Upper lobe of left lung (tissue), 6 donors: ENCODE results near the gene IP6K1. TPM values are rescaled to one million over a fixed set of nuclear protein-coding genes. Genes with fewer than 3 reads are reported as not detected.
A peak's percentile ranks its signal among the peaks of the same experiment; 100 is the strongest.

Experiments used
- ATAC-seq, 2 donors: fragments of 200-7000 bp; cut with Tn5 transposase; one replicate each; pipeline ENCODE4 v1.9.1; 2022; ENCODE audit warnings: mild to moderate bottlenecking in 2 of 2, moderate library complexity in 2 of 2; ENCODE audit not compliant: low FRiP score in 2 of 2
- DNase-seq, 2 donors: peaks; one replicate each; pipeline ENCODE4 v3.0.0-alpha.2; 2019 to 2020
- H3K27ac ChIP-seq, 4 donors: fragments of 200-600 bp; sonication (generic); one replicate each; pipeline ENCODE4 v1.5.1; 2016 to 2019
- H3K27me3 ChIP-seq, 4 donors: fragments of 200-600 bp; sonication (generic); one replicate each; pipeline ENCODE4 v1.5.1; 2017 to 2019
- H3K36me3 ChIP-seq, 4 donors: fragments of 200-600 bp; sonication (generic); one replicate each; pipeline ENCODE4 v1.5.1; 2016 to 2019
- H3K4me1 ChIP-seq, 4 donors: fragments of 200-600 bp; sonication (generic); one replicate each; pipeline ENCODE4 v1.5.1; 2018 to 2019
- H3K4me3 ChIP-seq, 4 donors: fragments of 200-600 bp; sonication (generic); one replicate each; pipeline ENCODE4 v1.5.1; 2017 to 2019; ENCODE audit warnings: mild to moderate bottlenecking in 2 of 4, moderate library complexity in 1 of 4
- H3K9me3 ChIP-seq, 4 donors: fragments of 200-600 bp; sonication (generic); one replicate each; pipeline ENCODE4 v1.5.1; 2018 to 2019
- EP300 ChIP-seq, 4 donors: sonication (generic); formaldehyde crosslinking; IDR thresholded peaks; one replicate each; pipeline ENCODE4 v1.5.1; 2017; ENCODE audit warnings: antibody characterized with exemption in 4 of 4, control low read depth in 2 of 4
- POLR2A ChIP-seq, 4 donors: fragments of 450-650 bp; IDR thresholded peaks; one replicate each; pipeline ENCODE4 v1.5.1; 2016 to 2017; ENCODE audit warnings: antibody characterized with exemption in 4 of 4, mild to moderate bottlenecking in 2 of 4
- POLR2AphosphoS5 ChIP-seq, 2 donors: sonication (generic); formaldehyde crosslinking; IDR thresholded peaks; one replicate each; pipeline ENCODE4 v1.5.1; 2017; ENCODE audit warnings: antibody characterized with exemption in 2 of 2
- WGBS, 2 donors: methylation state at CpG; one replicate each; pipeline ENCODE4 v1.1.5; 2017 to 2018; 5-methylcytosine and 5-hydroxymethylcytosine counted together
- total RNA-seq, 6 donors: library from RNA; depleted of rRNA in 4 of 6; stranded (reverse); fragments of >200 nt in 4 of 6; gene quantifications; one replicate each; pipeline versions ENCODE4 v1.1.0 to v1.2.1, GENCODE V29; 2016 to 2021
- TF ChIP-seq, protein P1 (sequence below), 6 experiments: fragments of 450-650 bp in 4 of 6; fragments of 200-600 bp in 2 of 6; sonication (generic) in 2 of 6; IDR thresholded peaks; one replicate each; pipeline ENCODE4 v1.5.1; 2016 to 2019; ENCODE audit warnings: antibody characterized with exemption in 6 of 6
- donor health status: DM: no; HTN: no; CAD: no; lungs with moderate emphysema.
- donor health status: DM: no; HTN: yes; CAD: no; lungs with severe emphysema.

Gene IP6K1
- total RNA-seq, 6 donors from 2014 or later: 42.0 to 63.9 (median 49.7) TPM

DNA sequence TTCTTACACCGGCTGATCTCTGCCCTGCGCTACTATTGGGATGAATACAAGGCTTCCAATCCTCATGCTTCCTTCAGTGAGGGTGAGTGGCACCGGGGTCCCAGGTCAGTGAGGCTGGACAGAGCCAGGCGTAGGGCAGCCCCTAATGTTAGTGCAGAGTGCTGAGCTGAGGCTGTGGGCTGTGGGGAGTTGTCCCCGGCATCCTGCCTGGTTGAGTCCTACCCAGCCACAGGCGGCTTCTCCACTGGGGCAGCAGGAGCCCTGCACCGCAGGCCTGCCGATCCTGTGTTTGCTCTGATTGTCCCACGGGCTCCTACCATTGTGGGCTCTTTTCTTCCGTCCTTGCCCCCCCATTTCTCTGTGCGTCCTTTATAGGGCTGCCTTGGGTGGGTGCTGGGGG is 83.7 kb downstream of the IP6K1 start:
- 93% methylated on average over 11 of the region's 11 CpGs for WGBS, 2 donors
- no peak overlapping the region for H3K27ac ChIP-seq
- no peaks in the 10 kb centered on the region for H3K27me3 ChIP-seq
- H3K9me3 ChIP-seq: no peaks in the 10 kb centered on the region
- H3K4me3 ChIP-seq: no peak overlapping the region
- no peak for DNase-seq
- TF ChIP-seq POLR2A (IDR thresholded peaks at IDR 0.05) (no peak), EP300 (IDR thresholded peaks at IDR 0.05) (no peak), POLR2AphosphoS5 (IDR thresholded peaks at IDR 0.05) (no peak)
- TF ChIP-seq, protein P1, sequence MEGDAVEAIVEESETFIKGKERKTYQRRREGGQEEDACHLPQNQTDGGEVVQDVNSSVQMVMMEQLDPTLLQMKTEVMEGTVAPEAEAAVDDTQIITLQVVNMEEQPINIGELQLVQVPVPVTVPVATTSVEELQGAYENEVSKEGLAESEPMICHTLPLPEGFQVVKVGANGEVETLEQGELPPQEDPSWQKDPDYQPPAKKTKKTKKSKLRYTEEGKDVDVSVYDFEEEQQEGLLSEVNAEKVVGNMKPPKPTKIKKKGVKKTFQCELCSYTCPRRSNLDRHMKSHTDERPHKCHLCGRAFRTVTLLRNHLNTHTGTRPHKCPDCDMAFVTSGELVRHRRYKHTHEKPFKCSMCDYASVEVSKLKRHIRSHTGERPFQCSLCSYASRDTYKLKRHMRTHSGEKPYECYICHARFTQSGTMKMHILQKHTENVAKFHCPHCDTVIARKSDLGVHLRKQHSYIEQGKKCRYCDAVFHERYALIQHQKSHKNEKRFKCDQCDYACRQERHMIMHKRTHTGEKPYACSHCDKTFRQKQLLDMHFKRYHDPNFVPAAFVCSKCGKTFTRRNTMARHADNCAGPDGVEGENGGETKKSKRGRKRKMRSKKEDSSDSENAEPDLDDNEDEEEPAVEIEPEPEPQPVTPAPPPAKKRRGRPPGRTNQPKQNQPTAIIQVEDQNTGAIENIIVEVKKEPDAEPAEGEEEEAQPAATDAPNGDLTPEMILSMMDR (IDR thresholded peaks at IDR 0.05): no peak
- H3K4me1 ChIP-seq: peaks cover 0 to 12% (median 3%) of the 10 kb centered on the region in 4 donors
- no peak for ATAC-seq
- peaks cover 2 to 83% (median 64%) of the 10 kb centered on the region in 4 donors for H3K36me3 ChIP-seq

DNA sequence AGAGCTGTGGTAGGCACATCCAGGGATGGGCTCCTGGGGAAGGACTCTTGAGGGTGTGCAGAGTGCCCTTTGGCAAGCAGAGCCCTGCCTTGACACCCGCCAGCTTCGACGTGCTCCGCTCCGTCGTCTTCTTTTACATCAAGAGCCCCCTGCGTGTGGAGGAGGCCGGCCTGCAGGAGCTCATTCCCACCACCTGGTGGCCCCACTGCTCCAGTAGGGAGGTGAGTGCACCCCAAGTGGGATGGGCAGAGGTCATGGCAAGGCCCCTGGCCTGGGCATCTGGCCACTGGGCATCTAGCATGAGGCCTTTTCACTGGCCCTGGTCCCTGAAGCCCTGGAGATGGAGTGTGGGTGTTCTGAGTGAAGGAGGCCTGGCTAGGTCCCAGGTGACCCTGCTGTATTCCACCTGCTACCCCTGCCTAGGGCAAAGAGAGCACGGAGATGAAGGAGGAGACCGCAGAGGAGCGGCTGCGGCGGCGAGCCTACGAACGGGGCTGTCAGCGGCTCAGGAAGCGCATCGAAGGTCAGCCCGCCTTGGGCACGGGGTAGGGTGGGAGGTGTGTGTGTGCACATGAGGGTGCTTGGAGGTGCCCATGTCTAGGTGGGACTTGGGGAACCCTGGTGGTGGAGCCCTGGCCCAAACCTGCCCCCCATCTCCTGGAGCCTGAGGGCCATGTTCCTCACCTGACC is 84.8 kb downstream of the IP6K1 start:
- 87 to 88% methylated on average over 21 of the region's 21 CpGs for WGBS, 2 donors
- Histone ChIP-seq H3K27me3 (no peaks in the 10 kb centered on the region), H3K36me3 (peaks cover 2 to 85% (median 66%) of the 10 kb centered on the region in 4 donors), H3K4me1 (peaks cover 0 to 12% (median 3%) of the 10 kb centered on the region in 4 donors), H3K4me3 (no peak overlapping the region), H3K9me3 (no peaks in the 10 kb centered on the region), H3K27ac (no peak overlapping the region)
- no peak for TF ChIP-seq EP300 (IDR thresholded peaks at IDR 0.05)
- TF ChIP-seq, protein P1 (IDR thresholded peaks at IDR 0.05): peak in 3 of 6 experiments; percentile 24 to 48 (median 25)
- ATAC-seq: no peak
- peak in 1 of 2 donors; percentile 69 for DNase-seq

DNA sequence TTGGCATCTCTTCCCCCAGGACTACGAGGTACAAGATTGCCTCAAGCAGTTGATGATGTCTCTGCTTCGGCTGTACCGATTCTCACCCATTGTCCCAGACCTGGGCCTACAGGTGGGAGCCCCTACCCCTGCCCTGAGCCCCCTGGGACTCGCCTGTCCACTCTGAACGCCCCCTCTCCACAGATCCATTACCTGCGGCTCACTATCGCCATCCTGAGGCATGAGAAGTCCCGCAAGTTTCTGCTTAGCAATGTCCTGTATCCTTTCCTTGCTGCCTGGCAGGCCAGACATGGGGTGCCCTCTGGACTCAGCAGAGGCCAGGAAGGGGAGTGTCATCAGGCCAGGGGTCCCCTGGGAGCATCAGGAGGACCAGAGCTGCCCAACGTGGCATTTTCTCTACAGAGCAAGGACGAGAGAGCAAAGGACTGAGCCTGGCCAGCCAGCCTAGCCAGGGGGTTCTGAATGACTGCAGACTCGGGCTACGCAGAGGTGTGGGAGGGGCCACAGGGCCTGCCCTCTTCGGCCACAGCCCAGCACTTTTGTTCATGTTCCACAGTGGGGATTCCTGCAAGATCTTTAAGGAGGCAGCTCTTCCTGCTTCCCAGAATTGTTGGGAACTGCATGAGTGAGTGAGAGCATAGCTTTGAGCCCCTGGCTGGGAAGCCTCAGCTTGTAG is 85.8 kb downstream of the IP6K1 start:
- no peak for ATAC-seq
- WGBS, 2 donors: 88 to 93% methylated on average over 12 to 13 of the region's 13 CpGs
- Histone ChIP-seq H3K4me1 (peaks cover 0 to 12% (median 3%) of the 10 kb centered on the region in 4 donors), H3K36me3 (peaks cover 2 to 76% (median 57%) of the 10 kb centered on the region in 4 donors), H3K9me3 (no peaks in the 10 kb centered on the region), H3K27ac (no peak overlapping the region), H3K4me3 (no peak overlapping the region), H3K27me3 (no peaks in the 10 kb centered on the region)
- peak in 1 of 2 donors; percentile 35 for DNase-seq
- TF ChIP-seq, protein P1 (IDR thresholded peaks at IDR 0.05): no peak

DNA sequence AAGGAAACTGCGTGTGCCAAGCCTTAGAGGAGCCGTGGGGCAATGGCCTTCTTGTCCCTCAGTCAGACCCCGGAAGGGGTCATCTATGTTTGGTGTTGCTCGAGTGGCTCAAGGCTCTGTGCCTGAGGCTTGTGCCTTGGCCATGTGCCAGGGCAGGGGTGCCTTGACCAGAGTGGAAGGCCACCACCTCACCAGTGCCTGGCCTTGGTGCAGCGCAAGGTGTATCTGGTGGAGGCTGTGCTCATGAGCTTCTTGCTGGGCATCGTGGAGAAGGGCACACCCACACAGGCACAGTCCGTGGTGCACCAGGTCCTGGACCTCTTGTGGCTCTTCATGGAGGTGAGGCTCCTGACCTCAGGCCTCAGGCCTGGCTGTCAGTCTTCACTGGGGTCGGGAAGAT is 86.3 kb downstream of the IP6K1 start:
- H3K36me3 ChIP-seq: peaks cover 0 to 70% (median 51%) of the 10 kb centered on the region in 4 donors
- DNase-seq: peak in 1 of 2 donors; percentile 25
- WGBS, 2 donors: 88 to 92% methylated on average over 2 to 7 of the region's 8 CpGs

More for the DNA sequence above, 86.3 kb downstream of the IP6K1 start:
- no peak overlapping the region for H3K27ac ChIP-seq
- peaks cover 0 to 12% (median 3%) of the 10 kb centered on the region in 4 donors for H3K4me1 ChIP-seq
- TF ChIP-seq POLR2A (IDR thresholded peaks at IDR 0.05) (no peak), POLR2AphosphoS5 (IDR thresholded peaks at IDR 0.05) (no peak), EP300 (IDR thresholded peaks at IDR 0.05) (no peak)
- TF ChIP-seq, protein P1 (IDR thresholded peaks at IDR 0.05): no peak
- no peak for ATAC-seq
- no peaks in the 10 kb centered on the region for H3K9me3 ChIP-seq
- no peak overlapping the region for H3K4me3 ChIP-seq
- no peaks in the 10 kb centered on the region for H3K27me3 ChIP-seq
